ENCODE measurements around the gene RGS17. TPM values are rescaled to one million over a fixed set of nuclear protein-coding genes. Genes with fewer than 3 reads are reported as not detected.

The RGS17 gene
- total and polyA plus RNA-seq, 2 of the 13 experiments (the other 11 are each of a cell fraction or from before 2014, with no cell fraction given) = 0.04 TPM; not detected in 1

DNA sequence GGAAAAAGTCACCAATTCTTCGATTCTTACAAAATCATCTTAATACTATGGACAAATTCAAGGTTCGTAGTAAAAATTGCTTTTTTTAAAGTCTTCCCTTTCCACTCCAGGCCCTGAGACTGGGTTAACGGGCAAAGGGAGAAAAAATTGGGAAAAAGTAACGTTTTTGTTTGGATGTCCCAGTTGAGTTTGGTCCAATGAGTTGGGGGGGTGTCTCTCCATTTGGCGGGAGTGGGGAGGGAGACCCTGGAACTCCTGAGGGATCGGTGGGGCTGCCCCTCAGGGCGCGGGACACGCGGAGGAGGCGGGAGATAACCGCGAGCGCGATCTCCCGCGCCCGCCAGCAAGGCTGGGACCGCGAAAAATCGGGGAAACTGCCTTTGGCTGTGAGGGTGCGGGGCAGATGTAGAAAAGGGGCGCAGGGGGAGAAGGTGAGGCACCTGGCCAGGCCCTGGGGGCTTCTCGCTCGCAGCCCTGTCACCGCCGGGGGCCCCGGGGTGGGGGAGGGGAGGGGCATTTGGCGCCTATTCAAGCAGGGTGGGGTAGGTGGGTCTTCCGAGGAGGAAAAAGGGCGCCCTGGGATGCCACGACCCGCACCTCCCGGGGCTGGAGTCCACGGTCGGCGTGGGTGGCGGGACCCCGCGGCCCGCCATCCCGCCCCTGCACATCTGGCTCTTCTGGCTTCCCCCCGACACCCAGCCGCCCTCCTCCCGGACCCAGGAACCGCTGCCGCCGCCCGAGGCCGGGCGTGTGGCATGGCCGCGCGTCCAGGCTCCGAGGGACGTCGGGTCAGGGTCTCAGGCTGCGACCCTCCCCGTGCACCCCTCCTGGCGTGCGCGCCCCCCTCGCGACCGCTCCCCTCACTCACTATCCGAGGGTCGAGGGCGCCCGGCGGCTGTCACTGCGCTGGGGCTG is 148.8 kb downstream of the RGS17 start (continued):
- TF ChIP-seq, protein P1, sequence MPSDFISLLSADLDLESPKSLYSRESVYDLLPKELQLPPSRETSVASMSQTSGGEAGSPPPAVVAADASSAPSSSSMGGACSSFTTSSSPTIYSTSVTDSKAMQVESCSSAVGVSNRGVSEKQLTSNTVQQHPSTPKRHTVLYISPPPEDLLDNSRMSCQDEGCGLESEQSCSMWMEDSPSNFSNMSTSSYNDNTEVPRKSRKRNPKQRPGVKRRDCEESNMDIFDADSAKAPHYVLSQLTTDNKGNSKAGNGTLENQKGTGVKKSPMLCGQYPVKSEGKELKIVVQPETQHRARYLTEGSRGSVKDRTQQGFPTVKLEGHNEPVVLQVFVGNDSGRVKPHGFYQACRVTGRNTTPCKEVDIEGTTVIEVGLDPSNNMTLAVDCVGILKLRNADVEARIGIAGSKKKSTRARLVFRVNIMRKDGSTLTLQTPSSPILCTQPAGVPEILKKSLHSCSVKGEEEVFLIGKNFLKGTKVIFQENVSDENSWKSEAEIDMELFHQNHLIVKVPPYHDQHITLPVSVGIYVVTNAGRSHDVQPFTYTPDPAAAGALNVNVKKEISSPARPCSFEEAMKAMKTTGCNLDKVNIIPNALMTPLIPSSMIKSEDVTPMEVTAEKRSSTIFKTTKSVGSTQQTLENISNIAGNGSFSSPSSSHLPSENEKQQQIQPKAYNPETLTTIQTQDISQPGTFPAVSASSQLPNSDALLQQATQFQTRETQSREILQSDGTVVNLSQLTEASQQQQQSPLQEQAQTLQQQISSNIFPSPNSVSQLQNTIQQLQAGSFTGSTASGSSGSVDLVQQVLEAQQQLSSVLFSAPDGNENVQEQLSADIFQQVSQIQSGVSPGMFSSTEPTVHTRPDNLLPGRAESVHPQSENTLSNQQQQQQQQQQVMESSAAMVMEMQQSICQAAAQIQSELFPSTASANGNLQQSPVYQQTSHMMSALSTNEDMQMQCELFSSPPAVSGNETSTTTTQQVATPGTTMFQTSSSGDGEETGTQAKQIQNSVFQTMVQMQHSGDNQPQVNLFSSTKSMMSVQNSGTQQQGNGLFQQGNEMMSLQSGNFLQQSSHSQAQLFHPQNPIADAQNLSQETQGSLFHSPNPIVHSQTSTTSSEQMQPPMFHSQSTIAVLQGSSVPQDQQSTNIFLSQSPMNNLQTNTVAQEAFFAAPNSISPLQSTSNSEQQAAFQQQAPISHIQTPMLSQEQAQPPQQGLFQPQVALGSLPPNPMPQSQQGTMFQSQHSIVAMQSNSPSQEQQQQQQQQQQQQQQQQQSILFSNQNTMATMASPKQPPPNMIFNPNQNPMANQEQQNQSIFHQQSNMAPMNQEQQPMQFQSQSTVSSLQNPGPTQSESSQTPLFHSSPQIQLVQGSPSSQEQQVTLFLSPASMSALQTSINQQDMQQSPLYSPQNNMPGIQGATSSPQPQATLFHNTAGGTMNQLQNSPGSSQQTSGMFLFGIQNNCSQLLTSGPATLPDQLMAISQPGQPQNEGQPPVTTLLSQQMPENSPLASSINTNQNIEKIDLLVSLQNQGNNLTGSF (CRISPR knock-in tag; IDR thresholded peaks at IDR 0.05) = peak; percentile 18; the same call in 1 of the 2 replicates
- TF ChIP-seq, protein P2, sequence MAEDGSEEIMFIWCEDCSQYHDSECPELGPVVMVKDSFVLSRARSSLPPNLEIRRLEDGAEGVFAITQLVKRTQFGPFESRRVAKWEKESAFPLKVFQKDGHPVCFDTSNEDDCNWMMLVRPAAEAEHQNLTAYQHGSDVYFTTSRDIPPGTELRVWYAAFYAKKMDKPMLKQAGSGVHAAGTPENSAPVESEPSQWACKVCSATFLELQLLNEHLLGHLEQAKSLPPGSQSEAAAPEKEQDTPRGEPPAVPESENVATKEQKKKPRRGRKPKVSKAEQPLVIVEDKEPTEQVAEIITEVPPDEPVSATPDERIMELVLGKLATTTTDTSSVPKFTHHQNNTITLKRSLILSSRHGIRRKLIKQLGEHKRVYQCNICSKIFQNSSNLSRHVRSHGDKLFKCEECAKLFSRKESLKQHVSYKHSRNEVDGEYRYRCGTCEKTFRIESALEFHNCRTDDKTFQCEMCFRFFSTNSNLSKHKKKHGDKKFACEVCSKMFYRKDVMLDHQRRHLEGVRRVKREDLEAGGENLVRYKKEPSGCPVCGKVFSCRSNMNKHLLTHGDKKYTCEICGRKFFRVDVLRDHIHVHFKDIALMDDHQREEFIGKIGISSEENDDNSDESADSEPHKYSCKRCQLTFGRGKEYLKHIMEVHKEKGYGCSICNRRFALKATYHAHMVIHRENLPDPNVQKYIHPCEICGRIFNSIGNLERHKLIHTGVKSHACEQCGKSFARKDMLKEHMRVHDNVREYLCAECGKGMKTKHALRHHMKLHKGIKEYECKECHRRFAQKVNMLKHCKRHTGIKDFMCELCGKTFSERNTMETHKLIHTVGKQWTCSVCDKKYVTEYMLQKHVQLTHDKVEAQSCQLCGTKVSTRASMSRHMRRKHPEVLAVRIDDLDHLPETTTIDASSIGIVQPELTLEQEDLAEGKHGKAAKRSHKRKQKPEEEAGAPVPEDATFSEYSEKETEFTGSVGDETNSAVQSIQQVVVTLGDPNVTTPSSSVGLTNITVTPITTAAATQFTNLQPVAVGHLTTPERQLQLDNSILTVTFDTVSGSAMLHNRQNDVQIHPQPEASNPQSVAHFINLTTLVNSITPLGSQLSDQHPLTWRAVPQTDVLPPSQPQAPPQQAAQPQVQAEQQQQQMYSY (CRISPR knock-in tag; IDR thresholded peaks at IDR 0.05) = no peak
- TF ChIP-seq, protein P3, sequence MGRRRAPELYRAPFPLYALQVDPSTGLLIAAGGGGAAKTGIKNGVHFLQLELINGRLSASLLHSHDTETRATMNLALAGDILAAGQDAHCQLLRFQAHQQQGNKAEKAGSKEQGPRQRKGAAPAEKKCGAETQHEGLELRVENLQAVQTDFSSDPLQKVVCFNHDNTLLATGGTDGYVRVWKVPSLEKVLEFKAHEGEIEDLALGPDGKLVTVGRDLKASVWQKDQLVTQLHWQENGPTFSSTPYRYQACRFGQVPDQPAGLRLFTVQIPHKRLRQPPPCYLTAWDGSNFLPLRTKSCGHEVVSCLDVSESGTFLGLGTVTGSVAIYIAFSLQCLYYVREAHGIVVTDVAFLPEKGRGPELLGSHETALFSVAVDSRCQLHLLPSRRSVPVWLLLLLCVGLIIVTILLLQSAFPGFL (CRISPR knock-in tag; IDR thresholded peaks at IDR 0.05) = no peak
- TF ChIP-seq, protein P4, sequence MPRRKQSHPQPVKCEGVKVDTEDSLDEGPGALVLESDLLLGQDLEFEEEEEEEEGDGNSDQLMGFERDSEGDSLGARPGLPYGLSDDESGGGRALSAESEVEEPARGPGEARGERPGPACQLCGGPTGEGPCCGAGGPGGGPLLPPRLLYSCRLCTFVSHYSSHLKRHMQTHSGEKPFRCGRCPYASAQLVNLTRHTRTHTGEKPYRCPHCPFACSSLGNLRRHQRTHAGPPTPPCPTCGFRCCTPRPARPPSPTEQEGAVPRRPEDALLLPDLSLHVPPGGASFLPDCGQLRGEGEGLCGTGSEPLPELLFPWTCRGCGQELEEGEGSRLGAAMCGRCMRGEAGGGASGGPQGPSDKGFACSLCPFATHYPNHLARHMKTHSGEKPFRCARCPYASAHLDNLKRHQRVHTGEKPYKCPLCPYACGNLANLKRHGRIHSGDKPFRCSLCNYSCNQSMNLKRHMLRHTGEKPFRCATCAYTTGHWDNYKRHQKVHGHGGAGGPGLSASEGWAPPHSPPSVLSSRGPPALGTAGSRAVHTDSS (CRISPR knock-in tag; conservative IDR thresholded peaks at IDR 0.05) = no peak
- no peak for TF ChIP-seq ZFAT (CRISPR knock-in tag; conservative IDR thresholded peaks at IDR 0.05)
- TF ChIP-seq SMAD3 (CRISPR knock-in tag; IDR thresholded peaks at IDR 0.05) = no peak; the same call in 1 of the 2 replicates
- TF ChIP-seq SP2 (CRISPR knock-in tag; IDR thresholded peaks at IDR 0.05) = no peak
- TF ChIP-seq ZMYM3 (CRISPR knock-in tag; IDR thresholded peaks at IDR 0.05) = no peak
- TF ChIP-seq, protein P5, sequence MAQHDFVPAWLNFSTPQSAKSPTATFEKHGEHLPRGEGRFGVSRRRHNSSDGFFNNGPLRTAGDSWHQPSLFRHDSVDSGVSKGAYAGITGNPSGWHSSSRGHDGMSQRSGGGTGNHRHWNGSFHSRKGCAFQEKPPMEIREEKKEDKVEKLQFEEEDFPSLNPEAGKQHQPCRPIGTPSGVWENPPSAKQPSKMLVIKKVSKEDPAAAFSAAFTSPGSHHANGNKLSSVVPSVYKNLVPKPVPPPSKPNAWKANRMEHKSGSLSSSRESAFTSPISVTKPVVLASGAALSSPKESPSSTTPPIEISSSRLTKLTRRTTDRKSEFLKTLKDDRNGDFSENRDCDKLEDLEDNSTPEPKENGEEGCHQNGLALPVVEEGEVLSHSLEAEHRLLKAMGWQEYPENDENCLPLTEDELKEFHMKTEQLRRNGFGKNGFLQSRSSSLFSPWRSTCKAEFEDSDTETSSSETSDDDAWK (CRISPR knock-in tag; IDR thresholded peaks at IDR 0.05) = no peak
- no peak for TF ChIP-seq NFIB (CRISPR knock-in tag; IDR thresholded peaks at IDR 0.05; ENCODE audit: borderline replicate concordance)
- TF ChIP-seq ZMYM2 (CRISPR knock-in tag; IDR thresholded peaks at IDR 0.05) = no peak
- TF ChIP-seq, protein P6, sequence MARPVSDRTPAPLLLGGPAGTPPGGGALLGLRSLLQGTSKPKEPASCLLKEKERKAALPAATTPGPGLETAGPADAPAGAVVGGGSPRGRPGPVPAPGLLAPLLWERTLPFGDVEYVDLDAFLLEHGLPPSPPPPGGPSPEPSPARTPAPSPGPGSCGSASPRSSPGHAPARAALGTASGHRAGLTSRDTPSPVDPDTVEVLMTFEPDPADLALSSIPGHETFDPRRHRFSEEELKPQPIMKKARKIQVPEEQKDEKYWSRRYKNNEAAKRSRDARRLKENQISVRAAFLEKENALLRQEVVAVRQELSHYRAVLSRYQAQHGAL (CRISPR knock-in tag; IDR thresholded peaks at IDR 0.05; ENCODE audit: not compliant biosample characterization) = no peak
